GM19397 (cell line): ENCODE results near the gene SEMA3E.
"Not testable (repeated sequence)": the region's sequence is repeated elsewhere in the genome, so short reads cannot be mapped to it uniquely, and the experiment has no call there.

Experiments used
- ATAC-seq: cut with Tn5 transposase; IDR thresholded peaks from one replicate; pipeline ENCODE4 v1.9.1; 2021; ENCODE audit warnings: mild to moderate bottlenecking, moderate library complexity; ENCODE audit not compliant: unreplicated experiment

The SEMA3E gene

GRCh38 chr7:83494683-83495082 is 154.3 kb downstream of the SEMA3E start:
- no peak for ATAC-seq

- ATAC-seq, result no peak
These were observed 156.1 kb downstream of the SEMA3E start for GRCh38 chr7:83492802-83493201.

- no peak for ATAC-seq
These were observed 161.1 kb downstream of the SEMA3E start for GRCh38 chr7:83487801-83488200.

- ATAC-seq, result no peak
These were observed 162.0 kb downstream of the SEMA3E start for GRCh38 chr7:83486957-83487356.

- no peak for ATAC-seq
These were observed 162.4 kb downstream of the SEMA3E start for GRCh38 chr7:83486536-83486935.

GRCh38 chr7:83484826-83485225 is 164.1 kb downstream of the SEMA3E start:
- ATAC-seq, result no peak

GRCh38 chr7:83484266-83484665 is 164.7 kb downstream of the SEMA3E start:
- ATAC-seq, result no peak

- no peak for ATAC-seq
These were observed 170.3 kb downstream of the SEMA3E start for GRCh38 chr7:83478616-83479015.

GRCh38 chr7:83476511-83477050 is 172.4 kb downstream of the SEMA3E start:
- ATAC-seq, result no peak

GRCh38 chr7:83475420-83475819 is 173.5 kb downstream of the SEMA3E start:
- ATAC-seq, result no peak

- no peak for ATAC-seq
These were observed 176.6 kb downstream of the SEMA3E start for GRCh38 chr7:83472376-83472775.

- ATAC-seq, result no peak
These were observed 179.4 kb downstream of the SEMA3E start for GRCh38 chr7:83469491-83469890.

GRCh38 chr7:83469076-83469475 is 179.9 kb downstream of the SEMA3E start:
- no peak for ATAC-seq

GRCh38 chr7:83468251-83468739 is 180.6 kb downstream of the SEMA3E start:
- peak; percentile 76 for ATAC-seq

- no peak for ATAC-seq
These were observed 181.4 kb downstream of the SEMA3E start for GRCh38 chr7:83467493-83467892.

- no peak for ATAC-seq
These were observed 182.0 kb downstream of the SEMA3E start for GRCh38 chr7:83466956-83467355.

GRCh38 chr7:83466187-83466923 is 182.6 kb downstream of the SEMA3E start:
- ATAC-seq, result no peak

GRCh38 chr7:83465643-83466042 is 183.3 kb downstream of the SEMA3E start:
- ATAC-seq, result no peak

GRCh38 chr7:83461820-83462219 is 187.1 kb downstream of the SEMA3E start:
- not testable (repeated sequence) for ATAC-seq

GRCh38 chr7:83459930-83460653 is 188.8 kb downstream of the SEMA3E start:
- ATAC-seq, result not testable (repeated sequence)

- ATAC-seq, result not testable (repeated sequence)
These were observed 189.6 kb downstream of the SEMA3E start for GRCh38 chr7:83459101-83459929.
